ENCODE results near the gene SDK1. TPM values are rescaled to one million over a fixed set of nuclear protein-coding genes. Genes with fewer than 3 reads are reported as not detected.

SDK1 gene
- polyA plus RNA-seq, 2 of the 4 experiments (the other 2 are of a cell fraction): 0.12 to 0.28 TPM

- ATAC-seq (no peak), FAIRE-seq (no peak), DNase-seq (ENCODE audit: low read depth in 1 of 2, low spot score in 1 of 2) (no peak)
- no peaks in the 10 kb centered on the region for H3K4me1 ChIP-seq
- no peak overlapping the region for H3K4me3 ChIP-seq
- no peaks in the 10 kb centered on the region for H3K9me3 ChIP-seq
- WGBS (ENCODE audit: missing lambda C conversion rate): 48% methylated on average over 22 of the region's 22 CpGs
- ChIA-PET POLR2A (no interaction called here), CTCF (interaction anchor here (1.2 kb wide), 1 partner anchor 11 kb away, joined by 3 read pairs; no protein-coding TSS in a partner anchor)
- H3K27ac ChIP-seq: no peak overlapping the region
- TF ChIP-seq SMC3 (IDR thresholded peaks at IDR 0.05): no peak
- no peak for TF ChIP-seq JUNB (IDR thresholded peaks at IDR 0.05)
- TF ChIP-seq KDM1A (IDR thresholded peaks at IDR 0.05; ENCODE audit: low read depth): no peak
- no peak for TF ChIP-seq POLR2A (IDR thresholded peaks at IDR 0.05; ENCODE audit: low read length)
- TF ChIP-seq TFCP2L1 (CRISPR knock-in tag; IDR thresholded peaks at IDR 0.05): no peak
- no peak for TF ChIP-seq MAX (IDR thresholded peaks at IDR 0.05)
- TF ChIP-seq FOSL2 (IDR thresholded peaks at IDR 0.05): no peak
- TF ChIP-seq FOSL2 (CRISPR knock-in tag; IDR thresholded peaks at IDR 0.05): no peak
- TF ChIP-seq EHMT2 (IDR thresholded peaks at IDR 0.05; ENCODE audit: low read depth): no peak
- TF ChIP-seq, protein P1, sequence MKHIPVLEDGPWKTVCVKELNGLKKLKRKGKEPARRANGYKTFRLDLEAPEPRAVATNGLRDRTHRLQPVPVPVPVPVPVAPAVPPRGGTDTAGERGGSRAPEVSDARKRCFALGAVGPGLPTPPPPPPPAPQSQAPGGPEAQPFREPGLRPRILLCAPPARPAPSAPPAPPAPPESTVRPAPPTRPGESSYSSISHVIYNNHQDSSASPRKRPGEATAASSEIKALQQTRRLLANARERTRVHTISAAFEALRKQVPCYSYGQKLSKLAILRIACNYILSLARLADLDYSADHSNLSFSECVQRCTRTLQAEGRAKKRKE (CRISPR knock-in tag; IDR thresholded peaks at IDR 0.05; ENCODE audit: low read depth): no peak
- no peak for TF ChIP-seq HEYL (CRISPR knock-in tag; IDR thresholded peaks at IDR 0.05)
- H3K4me2 ChIP-seq: no peak overlapping the region
Observed at GRCh38 chr7:4170997-4171786, 870.1 kb downstream of the SDK1 start.

DNA sequence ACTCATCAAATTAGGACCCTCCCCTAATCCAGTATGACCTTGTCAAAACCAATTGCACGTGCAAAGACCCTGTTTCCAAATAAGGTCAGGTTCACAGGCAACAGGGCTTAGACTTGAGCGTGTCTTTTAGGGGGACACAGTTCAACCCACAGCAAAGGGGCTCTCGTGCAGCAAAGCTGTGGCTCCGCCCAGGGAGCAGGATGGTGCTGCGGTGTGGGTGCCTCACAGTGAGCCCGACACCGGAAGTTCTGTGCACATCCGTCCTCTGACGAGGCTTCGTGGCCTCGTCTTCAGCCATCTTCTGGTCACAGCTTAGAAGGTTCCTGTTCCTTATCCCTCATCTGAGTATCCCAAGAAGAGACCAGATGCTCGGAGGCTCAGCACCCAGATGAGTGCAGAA lies 871.8 kb downstream of the SDK1 start:
- peaks cover 1% of the 10 kb centered on the region; the same call in 1 of the 3 replicates for H3K9me3 ChIP-seq
- H3K4me3 ChIP-seq: no peak overlapping the region
- no peak overlapping the region for H3K4me2 ChIP-seq
- DNase-seq (ENCODE audit: low read depth in 1 of 2, low spot score in 1 of 2): no peak
- ChIA-PET POLR2A (no interaction called here), CTCF (interaction anchor here (1.4 kb wide), 1 partner anchor 37 kb away, joined by 3 read pairs; no protein-coding TSS in a partner anchor)
- no peak for FAIRE-seq
- H3K27ac ChIP-seq: no peak overlapping the region
- ATAC-seq: no peak
- no peak for TF ChIP-seq CHD4 (IDR thresholded peaks at IDR 0.05; ENCODE audit: borderline replicate concordance)
- TF ChIP-seq EHMT2 (IDR thresholded peaks at IDR 0.05; ENCODE audit: low read depth): no peak
- WGBS (ENCODE audit: missing lambda C conversion rate): 50% methylated on average over 11 of the region's 12 CpGs
- no peaks in the 10 kb centered on the region for H3K4me1 ChIP-seq

- CTCF ChIA-PET: interaction anchor here (0.6 to 1.4 kb wide), 3 partner anchors 19 to 458 kb away, joined by 3 read pairs; no protein-coding TSS in a partner anchor
- Histone ChIP-seq H3K9me3 (peaks cover 4% of the 10 kb centered on the region; the same call in 1 of the 3 replicates), H3K4me2 (no peak overlapping the region), H3K4me1 (no peaks in the 10 kb centered on the region), H3K27ac (no peak overlapping the region), H3K4me3 (no peak overlapping the region)
- WGBS (ENCODE audit: missing lambda C conversion rate): 48% methylated on average over 7 of the region's 9 CpGs
- DNase-seq (ENCODE audit: low read depth in 1 of 2, low spot score in 1 of 2): no peak
- FAIRE-seq: no peak
- TF ChIP-seq FOSB (CRISPR knock-in tag; IDR thresholded peaks at IDR 0.05) (no peak), ZFP36 (IDR thresholded peaks at IDR 0.05; ENCODE audit: borderline replicate concordance, partially characterized antibody) (no peak), RFX5 (IDR thresholded peaks at IDR 0.05) (no peak), EP300 (IDR thresholded peaks at IDR 0.05) (no peak), GATA3 (IDR thresholded peaks at IDR 0.05; ENCODE audit: borderline replicate concordance) (no peak), ZC3H11A (IDR thresholded peaks at IDR 0.05) (no peak), RAD21 (conservative IDR thresholded peaks at IDR 0.05 in 1 of 2, IDR thresholded peaks at IDR 0.05 in 1 of 2) (no peak), CEBPB (IDR thresholded peaks at IDR 0.05) (no peak), JUNB (IDR thresholded peaks at IDR 0.05) (no peak), POLR2A (IDR thresholded peaks at IDR 0.05; ENCODE audit: low read length) (no peak), ZNF302 (CRISPR knock-in tag; IDR thresholded peaks at IDR 0.05) (no peak), E2F6 (IDR thresholded peaks at IDR 0.05; ENCODE audit: borderline replicate concordance, low read depth) (no peak), TFCP2L1 (CRISPR knock-in tag; IDR thresholded peaks at IDR 0.05) (no peak), HMGXB4 (CRISPR knock-in tag; IDR thresholded peaks at IDR 0.05; ENCODE audit: borderline replicate concordance) (no peak)
- TF ChIP-seq, protein P2, sequence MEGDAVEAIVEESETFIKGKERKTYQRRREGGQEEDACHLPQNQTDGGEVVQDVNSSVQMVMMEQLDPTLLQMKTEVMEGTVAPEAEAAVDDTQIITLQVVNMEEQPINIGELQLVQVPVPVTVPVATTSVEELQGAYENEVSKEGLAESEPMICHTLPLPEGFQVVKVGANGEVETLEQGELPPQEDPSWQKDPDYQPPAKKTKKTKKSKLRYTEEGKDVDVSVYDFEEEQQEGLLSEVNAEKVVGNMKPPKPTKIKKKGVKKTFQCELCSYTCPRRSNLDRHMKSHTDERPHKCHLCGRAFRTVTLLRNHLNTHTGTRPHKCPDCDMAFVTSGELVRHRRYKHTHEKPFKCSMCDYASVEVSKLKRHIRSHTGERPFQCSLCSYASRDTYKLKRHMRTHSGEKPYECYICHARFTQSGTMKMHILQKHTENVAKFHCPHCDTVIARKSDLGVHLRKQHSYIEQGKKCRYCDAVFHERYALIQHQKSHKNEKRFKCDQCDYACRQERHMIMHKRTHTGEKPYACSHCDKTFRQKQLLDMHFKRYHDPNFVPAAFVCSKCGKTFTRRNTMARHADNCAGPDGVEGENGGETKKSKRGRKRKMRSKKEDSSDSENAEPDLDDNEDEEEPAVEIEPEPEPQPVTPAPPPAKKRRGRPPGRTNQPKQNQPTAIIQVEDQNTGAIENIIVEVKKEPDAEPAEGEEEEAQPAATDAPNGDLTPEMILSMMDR (IDR thresholded peaks at IDR 0.05): no peak
- ATAC-seq: no peak
- POLR2A ChIA-PET: no interaction called here
Observed at GRCh38 chr7:4173615-4174014, 872.6 kb downstream of the SDK1 start.

Measured in A549 (cell line).